IPS DF 19.7 (cell line): ENCODE results near the gene CEP72.
"Not testable (repeated sequence)": the region's sequence is repeated elsewhere in the genome, so short reads cannot be mapped to it uniquely, and the experiment has no call there.

Experiments used
- DNase-seq: peaks from one replicate; pipeline ENCODE4 v3.0.0-alpha.2; 2013; ENCODE audit warnings: low read depth, low spot score

CEP72 gene

DNA sequence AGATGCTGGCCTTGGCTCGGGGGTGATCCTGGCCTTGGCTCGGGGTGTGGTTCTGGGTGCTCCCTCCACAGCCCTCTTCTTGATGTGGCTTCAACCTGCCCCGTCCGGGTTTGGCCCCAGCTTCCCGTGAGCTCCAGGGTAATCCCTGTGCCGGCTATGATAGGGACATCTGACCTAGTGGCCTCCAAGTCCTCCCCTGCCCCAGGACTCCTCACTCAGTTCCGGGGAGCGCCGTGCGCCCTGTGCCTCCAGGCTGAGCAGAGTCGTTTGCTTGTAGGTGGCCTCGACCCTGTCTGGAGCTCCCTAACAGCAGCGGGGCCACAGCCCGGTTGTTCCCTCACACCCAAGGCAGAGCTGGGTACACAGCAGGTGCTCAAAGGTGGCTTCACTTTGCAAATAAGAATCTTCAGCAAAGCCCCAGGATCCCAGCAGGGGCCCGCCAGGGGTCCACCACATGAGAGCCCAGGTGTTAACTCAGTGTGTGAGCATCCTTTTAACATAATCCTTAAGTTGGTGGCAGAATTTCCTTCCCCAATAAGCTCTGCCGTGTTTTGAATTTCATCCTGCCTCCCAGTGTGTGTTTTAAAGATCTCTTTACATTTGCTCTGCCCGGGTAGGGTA, 32.3 kb upstream of the CEP72 start:
- DNase-seq: no peak

DNA sequence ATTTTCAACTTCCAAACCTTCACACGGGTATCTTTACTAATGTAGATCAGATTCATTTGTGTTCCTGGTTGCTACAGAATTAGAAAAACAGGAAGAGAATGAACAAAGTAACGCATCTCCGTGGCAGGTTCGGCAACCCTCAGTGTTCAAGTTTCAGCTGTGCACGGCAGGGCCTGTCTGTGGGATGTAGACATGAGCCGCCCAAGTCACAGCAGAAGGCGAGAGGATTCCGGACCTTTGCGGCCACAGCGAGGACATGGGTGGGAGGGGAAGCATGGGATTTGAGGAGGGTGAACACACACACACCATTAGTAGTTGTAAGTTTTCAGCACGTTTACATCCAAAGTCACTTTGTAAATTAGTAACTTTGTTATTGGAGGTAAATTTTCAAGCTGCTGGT, 31.7 kb upstream of the CEP72 start:
- DNase-seq: no peak

DNA sequence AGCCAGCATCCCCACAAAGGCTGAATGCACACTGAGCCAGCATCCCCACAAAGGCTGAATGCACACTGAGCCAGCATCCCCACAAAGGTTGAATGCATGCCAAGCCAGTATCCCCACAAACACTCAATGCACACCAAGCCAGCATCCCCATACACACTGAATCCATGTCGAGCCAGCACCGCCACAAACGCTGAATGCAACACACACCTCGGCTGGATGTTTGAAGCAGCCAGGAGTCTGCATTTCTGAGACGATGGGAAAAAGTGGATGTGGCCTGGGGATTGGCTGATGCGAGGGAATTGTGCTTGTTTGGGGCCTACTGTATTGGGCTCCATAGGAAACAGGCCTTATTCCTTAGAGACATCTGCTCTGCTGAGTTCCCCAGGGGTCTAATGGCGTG, 30.9 kb upstream of the CEP72 start:
- no peak for DNase-seq

GRCh38 chr5:581941-582340, 30.2 kb upstream of the CEP72 start:
- DNase-seq: no peak

DNA sequence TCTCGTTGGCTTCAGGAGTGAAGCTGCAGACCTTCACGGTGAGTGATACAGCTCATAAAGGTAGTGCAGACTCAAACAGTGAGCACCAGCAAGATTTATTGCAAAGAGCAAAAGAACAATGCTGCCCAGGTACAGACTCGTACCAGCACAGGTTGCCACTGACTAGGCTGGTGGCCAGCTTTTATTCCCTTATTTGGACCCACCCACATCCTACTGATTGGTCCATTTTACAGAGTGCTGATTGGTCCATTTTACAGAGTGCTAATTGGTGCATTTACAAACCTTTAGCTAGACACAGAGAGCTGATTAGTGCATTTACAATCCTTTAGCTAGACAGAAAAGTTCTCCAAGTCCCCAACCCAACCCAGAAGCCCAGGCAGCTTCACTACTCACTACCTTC, 29.7 kb upstream of the CEP72 start:
- DNase-seq: not testable (repeated sequence)

GRCh38 chr5:582936-583635, 29.1 kb upstream of the CEP72 start:
- DNase-seq: no peak

DNA sequence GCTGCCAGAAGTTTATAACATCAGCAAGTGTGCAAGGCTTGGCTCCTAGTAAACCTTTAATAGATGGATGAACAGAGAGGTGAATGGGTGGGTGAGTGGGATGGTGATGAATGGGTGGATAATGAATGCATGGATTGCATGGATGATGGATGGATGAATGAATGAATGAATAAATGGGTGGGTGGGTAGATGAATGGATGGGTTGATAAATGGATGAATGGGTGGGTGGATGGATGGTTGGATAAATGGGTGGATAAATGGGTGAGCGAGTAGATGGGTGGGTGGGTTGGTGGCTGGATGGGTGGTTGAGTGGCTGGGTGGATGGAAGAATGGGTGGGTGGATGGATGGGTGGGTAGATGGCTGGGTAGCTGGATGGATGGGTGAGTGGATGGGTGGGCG, 28.5 kb upstream of the CEP72 start:
- DNase-seq: no peak

DNA sequence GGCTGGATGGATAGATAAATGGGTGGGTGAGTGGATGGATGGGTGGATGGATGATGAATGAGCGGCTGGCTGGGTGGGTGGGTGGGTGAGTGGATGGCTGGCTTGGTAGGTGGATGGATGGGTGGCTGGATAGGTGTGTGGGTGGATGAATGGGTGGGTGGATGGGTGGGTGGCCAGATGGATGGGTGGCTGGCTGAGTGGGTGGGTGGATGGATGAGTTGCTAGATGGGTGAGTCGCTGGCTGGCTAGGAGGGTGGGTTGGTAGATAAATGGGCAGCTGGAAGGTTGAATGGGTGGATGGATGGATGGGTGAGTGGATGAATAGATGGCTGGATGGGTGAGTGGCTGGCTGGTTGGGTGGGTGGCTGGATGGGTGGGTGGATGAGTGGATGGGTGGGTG, 27.9 kb upstream of the CEP72 start:
- no peak for DNase-seq

GRCh38 chr5:584846-585245, 27.3 kb upstream of the CEP72 start:
- no peak for DNase-seq

GRCh38 chr5:585556-585955, 26.6 kb upstream of the CEP72 start:
- no peak for DNase-seq

GRCh38 chr5:585962-586628, 26.0 kb upstream of the CEP72 start:
- DNase-seq: no peak

DNA sequence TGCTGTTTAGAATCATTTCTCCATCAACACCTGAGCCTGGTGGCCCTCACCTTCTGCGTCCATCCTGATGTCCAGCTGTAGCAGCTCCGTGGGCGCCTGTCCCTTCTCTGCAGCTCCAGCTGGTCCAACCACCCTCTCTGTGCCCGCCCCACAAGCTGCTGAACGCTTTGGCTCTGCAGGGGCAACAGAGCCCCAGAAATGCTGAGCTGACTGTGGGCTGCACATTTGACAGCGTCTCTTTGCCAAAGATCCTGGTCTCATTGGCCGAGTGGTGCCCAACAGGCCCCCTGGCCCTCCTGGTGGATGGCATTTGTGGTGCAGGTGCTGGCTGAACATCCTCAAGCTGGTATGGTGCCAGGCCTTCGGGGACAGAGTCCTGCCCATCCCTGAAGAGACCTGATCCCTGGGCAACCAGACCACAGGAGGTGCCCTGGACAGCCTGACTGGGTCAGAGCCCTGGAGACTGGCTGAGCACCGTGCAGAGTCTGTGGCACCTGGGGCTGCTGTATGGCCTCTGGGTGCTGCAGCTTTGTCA, 25.3 kb upstream of the CEP72 start:
- DNase-seq: no peak

DNA sequence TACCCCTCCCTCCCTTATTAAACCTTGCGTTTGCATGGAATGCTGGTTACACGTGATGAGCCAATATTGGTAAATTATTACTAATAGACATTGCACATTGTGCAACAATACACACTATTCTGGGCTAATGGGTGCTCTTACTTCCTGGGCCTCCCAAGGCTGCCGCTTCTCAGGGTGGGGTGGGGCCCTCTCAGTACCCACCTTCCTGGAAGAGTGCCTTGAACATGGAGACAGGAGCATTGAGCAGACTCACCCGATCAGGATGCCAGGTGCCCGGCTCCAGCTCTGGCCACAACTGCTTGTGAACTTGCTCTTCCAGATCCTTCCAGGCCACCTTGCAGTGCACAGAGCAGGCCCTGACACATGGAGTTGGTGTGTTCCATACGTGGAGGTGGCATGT, 24.7 kb upstream of the CEP72 start:
- no peak for DNase-seq

- DNase-seq: no peak
Measured at GRCh38 chr5:588406-588995, 23.6 kb upstream of the CEP72 start.

DNA sequence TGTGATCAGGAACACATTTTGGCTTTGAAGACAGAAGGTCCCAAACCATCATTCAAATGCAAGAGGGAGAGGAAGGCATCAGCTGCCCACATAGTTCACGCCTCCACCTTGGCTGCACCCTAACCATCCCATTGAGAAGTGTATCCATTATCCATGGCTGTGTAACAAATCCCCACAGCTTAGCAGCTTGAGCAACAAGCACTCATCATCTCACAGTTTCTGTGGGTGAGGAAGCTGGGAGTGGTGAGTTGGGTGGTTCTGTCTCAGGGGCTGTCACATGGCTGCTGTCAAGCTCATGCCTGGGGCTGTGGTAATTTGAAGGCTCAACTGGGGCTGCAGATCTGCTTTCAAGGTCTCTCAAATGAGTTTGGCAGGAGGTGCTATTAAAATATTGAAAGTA, 23.0 kb upstream of the CEP72 start:
- no peak for DNase-seq

GRCh38 chr5:589588-589987, 22.6 kb upstream of the CEP72 start:
- no peak for DNase-seq

DNA sequence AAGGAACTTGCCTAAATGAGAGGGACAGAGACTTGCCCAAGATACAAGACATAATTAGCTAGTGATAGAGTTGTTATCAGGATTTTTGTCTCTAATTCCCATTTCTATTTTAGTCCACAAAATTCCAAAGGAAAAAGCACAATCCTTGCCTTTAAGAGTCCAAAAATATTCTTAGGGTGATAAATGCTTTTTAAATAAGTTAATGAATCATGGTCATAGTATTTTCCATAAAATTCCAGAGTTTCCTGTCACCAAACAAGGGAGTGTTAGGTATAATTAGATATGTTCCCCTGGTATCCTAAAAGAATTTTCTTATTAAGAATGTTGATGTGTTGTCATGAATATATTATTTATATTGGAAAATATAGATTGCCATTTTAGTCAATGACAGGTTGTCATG, 21.8 kb upstream of the CEP72 start:
- no peak for DNase-seq

- DNase-seq: no peak
Measured at GRCh38 chr5:591746-592145, 20.4 kb upstream of the CEP72 start.

GRCh38 chr5:592158-592557, 20.0 kb upstream of the CEP72 start:
- DNase-seq: no peak

- no peak for DNase-seq
Measured at GRCh38 chr5:593511-593910, 18.6 kb upstream of the CEP72 start.

GRCh38 chr5:594226-594860, 17.8 kb upstream of the CEP72 start:
- no peak for DNase-seq

- DNase-seq: no peak
Measured at GRCh38 chr5:595285-595875, 16.8 kb upstream of the CEP72 start.
